NT2/D1 (cell line): ENCODE data around the gene CCDC71.

Experiments used
- YY1 ChIP-seq: IDR thresholded peaks from 2 replicates; pipeline ENCODE4 v1.6.1; 2011; ENCODE audit not compliant: insufficient read length, insufficient read depth
- ZNF274 ChIP-seq: IDR thresholded peaks from 2 replicates; pipeline ENCODE4 v1.6.1; 2011; ENCODE audit warnings: mild to moderate bottlenecking, low read depth, low read length

GRCh38 chr3:49122451-49122850, 43.7 kb downstream of the CCDC71 start:
- TF ChIP-seq YY1 (no peak), ZNF274 (no peak)
